ENCODE results near the gene PAQR4. TPM values are rescaled to one million over a fixed set of nuclear protein-coding genes. Genes with fewer than 3 reads are reported as not detected.

PAQR4 gene
- total RNA-seq, 4 donors from 2014 or later: 2.9 to 18.8 (median 8.0) TPM

- H3K4me3 ChIP-seq: no peak overlapping the region
- no peak for DNase-seq
- H3K27me3 ChIP-seq: peaks cover 18 to 99% (median 28%) of the 10 kb centered on the region in 4 donors
Observed at GRCh38 chr16:2960183-2961010, 8.8 kb upstream of the PAQR4 start.

GRCh38 chr16:2962334-2963073, 6.6 kb upstream of the PAQR4 start:
- peaks cover 31 to 70% (median 39%) of the 10 kb centered on the region in 3 donors for H3K4me1 ChIP-seq
- intact Hi-C loops (cut with DNase I): no loop called here
- no peaks in the 10 kb centered on the region for H3K9me3 ChIP-seq
- DNase-seq: no peak
- peak overlapping the region in 1 of 4 donors; percentile 65 for H3K4me3 ChIP-seq
- no peak overlapping the region for H3K27ac ChIP-seq
- 8 to 9% methylated on average over 4 to 8 of the region's 28 CpGs for WGBS, 2 donors
- TF ChIP-seq CTCF (IDR thresholded peaks at IDR 0.05) (no peak), POLR2A (IDR thresholded peaks at IDR 0.05) (no peak)
- H3K36me3 ChIP-seq: no peaks in the 10 kb centered on the region
- peaks cover 18 to 99% (median 42%) of the 10 kb centered on the region in 4 donors for H3K27me3 ChIP-seq

More at GRCh38 chr16:2960183-2961010, 8.8 kb upstream of the PAQR4 start:
- Histone ChIP-seq H3K4me1 (peaks cover 29 to 59% (median 30%) of the 10 kb centered on the region in 3 donors), H3K9me3 (no peaks in the 10 kb centered on the region), H3K36me3 (no peaks in the 10 kb centered on the region), H3K27ac (no peak overlapping the region)
- intact Hi-C loops (cut with DNase I): no loop called here
- WGBS, 2 donors: 54 to 86% methylated on average over 5 to 7 of the region's 17 CpGs
- TF ChIP-seq POLR2A (IDR thresholded peaks at IDR 0.05) (no peak), CTCF (IDR thresholded peaks at IDR 0.05) (no peak)

GRCh38 chr16:2963074-2963722, 6.0 kb upstream of the PAQR4 start:
- no peaks in the 10 kb centered on the region for H3K9me3 ChIP-seq
- peaks cover 18 to 99% (median 47%) of the 10 kb centered on the region in 4 donors for H3K27me3 ChIP-seq
- H3K4me1 ChIP-seq: peaks cover 32 to 77% (median 39%) of the 10 kb centered on the region in 3 donors
- no peak overlapping the region for H3K27ac ChIP-seq
- no peaks in the 10 kb centered on the region for H3K36me3 ChIP-seq
- intact Hi-C loops (cut with DNase I): no loop called here
- WGBS, 2 donors: 0% methylated on average over 2 of the region's 40 CpGs; no CpG with 5 or more reads in 1 of the 2 donors
- DNase-seq: no peak
- TF ChIP-seq CTCF (IDR thresholded peaks at IDR 0.05): no peak
- no peak for TF ChIP-seq POLR2A (IDR thresholded peaks at IDR 0.05)
- H3K4me3 ChIP-seq: peak overlapping the region; percentile 17 to 65 (median 33)

- Histone ChIP-seq H3K4me1 (peaks cover 39 to 81% (median 46%) of the 10 kb centered on the region in 3 donors), H3K9me3 (no peaks in the 10 kb centered on the region), H3K27me3 (peaks cover 18 to 98% (median 47%) of the 10 kb centered on the region in 4 donors), H3K36me3 (no peaks in the 10 kb centered on the region), H3K27ac (no peak within 1 kb of the TSS), H3K4me3 (peak within 1 kb of the TSS; percentile 20 to 65 (median 33))
- 0% methylated on average over 10 of the region's 60 CpGs; no CpG with 5 or more reads in 1 of the 2 donors for WGBS, 2 donors
- no peak for DNase-seq
- TF ChIP-seq CTCF (IDR thresholded peaks at IDR 0.05): no peak
- no peak for TF ChIP-seq POLR2A (IDR thresholded peaks at IDR 0.05)
- intact Hi-C loops (cut with DNase I): no loop called here
Observed at GRCh38 chr16:2963723-2964474, 5.2 kb upstream of the PAQR4 start, which contains the start of gene KREMEN2. Gene KREMEN2, plus strand, starts transcription at chr16:2964275. Its CDS starts 246 bp downstream, at chr16:2964521.

Measured in esophagus squamous epithelium (tissue), 5 donors.